Measurements from ENCODE around the gene DPYSL5.

The DPYSL5 gene

DNA sequence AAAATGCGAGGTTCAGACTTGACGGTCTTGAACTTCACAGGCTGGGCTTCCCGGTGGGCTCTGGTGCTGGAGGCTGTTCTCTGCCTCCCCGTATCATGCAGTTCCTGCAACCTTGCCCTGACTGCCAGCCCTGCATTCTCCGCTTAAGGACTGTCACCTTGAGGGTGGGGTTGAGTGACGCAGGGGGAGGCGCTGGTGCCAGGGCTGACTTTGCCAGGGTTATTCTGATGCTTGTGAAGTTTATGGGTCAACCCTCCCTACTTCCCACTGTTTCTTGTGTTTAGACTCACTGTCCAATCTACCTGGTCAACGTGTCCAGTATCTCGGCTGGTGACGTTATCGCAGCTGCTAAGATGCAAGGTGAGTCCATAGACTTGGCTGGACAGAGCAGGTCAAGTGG lies 85.0 kb downstream of the DPYSL5 start:
- TF ChIP-seq POU2F2 (IDR thresholded peaks at IDR 0.05; ENCODE audit: low read depth, low read length) (no peak), SPI1 (IDR thresholded peaks at IDR 0.05; ENCODE audit: low read depth, low read length) (no peak), POLR2AphosphoS5 (IDR thresholded peaks at IDR 0.05; ENCODE audit: low read depth, low read length) (no peak), POLR2A (IDR thresholded peaks at IDR 0.05; ENCODE audit: low read depth, low read length) (no peak), PAX5 (IDR thresholded peaks at IDR 0.05; ENCODE audit: insufficient read depth, low read length, severe bottlenecking) (no peak), TAF1 (IDR thresholded peaks at IDR 0.05; ENCODE audit: low read depth, low read length) (no peak)
- no peak for FAIRE-seq
- DNase-seq (ENCODE audit: insufficient read length, low spot score): no peak

- DNase-seq (ENCODE audit: insufficient read length, low spot score) (no peak), FAIRE-seq (no peak)
- TF ChIP-seq TAF1 (IDR thresholded peaks at IDR 0.05; ENCODE audit: low read depth, low read length) (no peak), POLR2A (IDR thresholded peaks at IDR 0.05; ENCODE audit: low read depth, low read length) (no peak), POLR2AphosphoS5 (IDR thresholded peaks at IDR 0.05; ENCODE audit: low read depth, low read length) (no peak), SPI1 (IDR thresholded peaks at IDR 0.05; ENCODE audit: low read depth, low read length) (no peak), PAX5 (IDR thresholded peaks at IDR 0.05; ENCODE audit: insufficient read depth, low read length, severe bottlenecking) (no peak), POU2F2 (IDR thresholded peaks at IDR 0.05; ENCODE audit: low read depth, low read length) (no peak)
These were observed 85.8 kb downstream of the DPYSL5 start for GRCh38 chr2:26933431-26934334.

DNA sequence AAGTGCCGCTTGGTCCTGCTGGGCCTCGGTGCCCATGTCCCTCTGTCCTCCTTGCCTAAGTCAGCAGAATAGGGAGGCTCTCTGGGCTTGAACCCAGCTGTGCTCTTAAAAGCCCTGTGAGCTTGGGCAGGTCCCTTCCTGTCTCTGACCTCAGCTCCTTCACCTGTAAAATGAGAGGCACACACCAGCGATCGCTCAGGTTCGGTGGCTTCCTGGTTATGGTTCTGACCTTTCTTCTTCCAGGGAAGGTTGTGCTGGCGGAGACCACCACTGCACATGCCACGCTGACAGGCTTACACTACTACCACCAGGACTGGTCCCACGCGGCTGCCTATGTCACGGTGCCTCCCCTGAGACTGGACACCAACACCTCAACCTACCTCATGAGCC lies 86.4 kb downstream of the DPYSL5 start:
- TF ChIP-seq POU2F2 (IDR thresholded peaks at IDR 0.05; ENCODE audit: low read depth, low read length) (no peak), TAF1 (IDR thresholded peaks at IDR 0.05; ENCODE audit: low read depth, low read length) (no peak), PAX5 (IDR thresholded peaks at IDR 0.05; ENCODE audit: insufficient read depth, low read length, severe bottlenecking) (no peak), SPI1 (IDR thresholded peaks at IDR 0.05; ENCODE audit: low read depth, low read length) (no peak), POLR2A (IDR thresholded peaks at IDR 0.05; ENCODE audit: low read depth, low read length) (no peak), POLR2AphosphoS5 (IDR thresholded peaks at IDR 0.05; ENCODE audit: low read depth, low read length) (no peak)
- no peak for DNase-seq (ENCODE audit: insufficient read length, low spot score)
- FAIRE-seq: no peak

DNA sequence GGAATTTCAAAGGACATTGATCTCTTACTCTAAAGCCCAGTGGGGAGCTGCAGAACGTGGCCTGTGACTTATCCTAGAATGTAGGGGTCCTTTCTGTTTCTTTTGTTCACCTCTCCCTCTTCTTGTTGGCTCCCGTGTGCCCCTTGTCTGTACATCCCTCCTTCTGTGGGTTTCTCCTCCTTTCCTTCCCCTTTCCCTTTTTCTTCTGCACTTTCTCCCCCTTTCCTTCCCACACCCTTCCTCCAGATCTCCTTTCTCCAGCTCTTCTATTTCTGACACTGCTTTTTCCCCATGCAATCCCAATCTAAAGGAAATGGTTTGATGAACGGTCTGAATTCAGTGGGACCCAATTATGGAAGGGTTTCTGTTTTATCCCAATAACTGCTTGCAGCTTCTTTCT lies 87.1 kb downstream of the DPYSL5 start:
- no peak for FAIRE-seq
- DNase-seq (ENCODE audit: insufficient read length, low spot score): no peak

DNA sequence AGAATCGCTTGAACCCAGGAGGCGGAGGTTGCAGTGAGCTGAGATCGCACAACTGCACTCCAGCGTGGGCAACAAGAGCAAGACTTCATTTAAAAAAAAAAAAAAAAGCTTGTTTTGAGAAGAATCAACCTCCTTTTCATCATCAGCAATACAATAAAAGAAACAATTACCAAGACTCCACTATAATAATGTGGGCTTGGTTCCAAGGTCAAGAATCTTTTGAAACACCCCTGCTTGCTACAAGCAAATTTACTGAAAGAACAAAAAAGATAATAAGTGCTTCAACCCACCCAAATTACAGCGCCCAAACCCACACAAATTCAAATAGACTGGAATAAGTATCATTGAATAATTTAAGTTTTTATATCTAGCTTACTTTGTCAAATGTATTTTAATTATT lies 88.9 kb downstream of the DPYSL5 start:
- DNase-seq (ENCODE audit: insufficient read length, low spot score) (no peak), FAIRE-seq (no peak)
- TF ChIP-seq PAX5 (IDR thresholded peaks at IDR 0.05; ENCODE audit: insufficient read depth, low read length, severe bottlenecking) (no peak), POLR2A (IDR thresholded peaks at IDR 0.05; ENCODE audit: low read depth, low read length) (no peak), TAF1 (IDR thresholded peaks at IDR 0.05; ENCODE audit: low read depth, low read length) (no peak), SPI1 (IDR thresholded peaks at IDR 0.05; ENCODE audit: low read depth, low read length) (no peak), POLR2AphosphoS5 (IDR thresholded peaks at IDR 0.05; ENCODE audit: low read depth, low read length) (no peak), POU2F2 (IDR thresholded peaks at IDR 0.05; ENCODE audit: low read depth, low read length) (no peak)

More for the DNA sequence above, 87.1 kb downstream of the DPYSL5 start:
- TF ChIP-seq TAF1 (IDR thresholded peaks at IDR 0.05; ENCODE audit: low read depth, low read length): no peak
- no peak for TF ChIP-seq POU2F2 (IDR thresholded peaks at IDR 0.05; ENCODE audit: low read depth, low read length)
- TF ChIP-seq POLR2AphosphoS5 (IDR thresholded peaks at IDR 0.05; ENCODE audit: low read depth, low read length): no peak
- TF ChIP-seq PAX5 (IDR thresholded peaks at IDR 0.05; ENCODE audit: insufficient read depth, low read length, severe bottlenecking): no peak
- TF ChIP-seq SPI1 (IDR thresholded peaks at IDR 0.05; ENCODE audit: low read depth, low read length): no peak
- TF ChIP-seq POLR2A (IDR thresholded peaks at IDR 0.05; ENCODE audit: low read depth, low read length): no peak

DNA sequence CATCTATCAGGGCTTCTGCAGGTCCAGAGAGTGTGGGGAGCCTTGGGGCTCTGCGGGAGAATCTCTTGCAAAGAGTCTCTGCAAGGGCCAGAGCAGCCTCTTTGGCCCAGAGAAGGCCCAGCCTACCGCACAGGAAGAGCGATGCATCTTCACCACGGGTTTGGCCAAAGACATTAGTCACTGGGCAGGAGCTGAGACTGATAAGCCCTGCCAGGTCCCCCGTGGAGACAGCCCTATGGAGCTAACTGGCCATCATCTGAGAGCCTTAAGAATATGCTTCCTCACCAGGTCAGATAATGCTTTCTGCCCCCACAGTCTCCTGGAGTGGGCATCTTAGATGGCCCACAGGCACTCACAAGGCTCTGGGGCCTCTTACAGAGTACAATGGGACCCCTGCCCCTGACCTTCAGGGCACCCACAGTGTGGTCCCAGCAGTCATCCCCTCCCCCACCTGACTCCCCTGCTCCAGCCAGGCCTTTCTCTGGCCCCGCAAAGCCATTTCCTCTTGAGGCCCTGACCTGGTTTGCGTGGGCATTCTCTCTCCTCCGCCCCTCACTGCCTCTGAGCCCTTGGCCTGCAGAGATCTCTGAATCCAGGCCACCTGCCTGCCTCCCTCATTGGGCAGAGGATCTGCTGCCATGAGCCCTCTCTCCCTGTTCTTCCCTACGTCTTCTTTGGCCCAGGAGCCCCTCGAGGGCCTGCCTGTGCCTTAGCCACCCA lies 90.6 kb downstream of the DPYSL5 start:
- DNase-seq (ENCODE audit: insufficient read length, low spot score) (no peak), FAIRE-seq (no peak)
- TF ChIP-seq TAF1 (IDR thresholded peaks at IDR 0.05; ENCODE audit: low read depth, low read length) (no peak), PAX5 (IDR thresholded peaks at IDR 0.05; ENCODE audit: insufficient read depth, low read length, severe bottlenecking) (no peak), POU2F2 (IDR thresholded peaks at IDR 0.05; ENCODE audit: low read depth, low read length) (no peak), POLR2AphosphoS5 (IDR thresholded peaks at IDR 0.05; ENCODE audit: low read depth, low read length) (no peak), POLR2A (IDR thresholded peaks at IDR 0.05; ENCODE audit: low read depth, low read length) (no peak), SPI1 (IDR thresholded peaks at IDR 0.05; ENCODE audit: low read depth, low read length) (no peak)

GRCh38 chr2:26940001-26940400 lies 92.1 kb downstream of the DPYSL5 start:
- no peak for TF ChIP-seq POLR2AphosphoS5 (IDR thresholded peaks at IDR 0.05; ENCODE audit: low read depth, low read length)
- FAIRE-seq (no peak), DNase-seq (ENCODE audit: insufficient read length, low spot score) (no peak)

DNA sequence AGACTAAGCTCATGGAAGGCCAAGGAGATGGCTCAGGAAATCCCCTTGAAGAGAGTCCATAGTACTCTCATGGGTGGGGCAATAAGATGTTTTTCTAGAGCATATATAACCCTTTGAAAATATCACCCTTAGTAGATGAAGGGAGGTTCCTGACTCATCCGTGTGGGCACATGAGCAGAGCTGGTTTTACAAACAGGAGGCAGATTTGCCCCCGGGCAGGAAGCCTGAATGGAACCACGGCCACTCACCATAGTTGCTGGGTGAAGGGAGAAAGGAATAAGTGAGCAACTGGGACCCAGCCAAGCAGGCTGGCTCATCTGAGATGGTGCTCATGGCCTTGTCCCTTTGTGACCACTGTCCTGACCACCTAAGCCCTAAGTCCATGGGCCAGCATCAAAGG lies 93.6 kb downstream of the DPYSL5 start:
- no peak for FAIRE-seq
- DNase-seq (ENCODE audit: insufficient read length, low spot score): no peak
- TF ChIP-seq SPI1 (IDR thresholded peaks at IDR 0.05; ENCODE audit: low read depth, low read length) (no peak), POU2F2 (IDR thresholded peaks at IDR 0.05; ENCODE audit: low read depth, low read length) (no peak), TAF1 (IDR thresholded peaks at IDR 0.05; ENCODE audit: low read depth, low read length) (no peak), POLR2A (IDR thresholded peaks at IDR 0.05; ENCODE audit: low read depth, low read length) (no peak), PAX5 (IDR thresholded peaks at IDR 0.05; ENCODE audit: insufficient read depth, low read length, severe bottlenecking) (no peak)

DNA sequence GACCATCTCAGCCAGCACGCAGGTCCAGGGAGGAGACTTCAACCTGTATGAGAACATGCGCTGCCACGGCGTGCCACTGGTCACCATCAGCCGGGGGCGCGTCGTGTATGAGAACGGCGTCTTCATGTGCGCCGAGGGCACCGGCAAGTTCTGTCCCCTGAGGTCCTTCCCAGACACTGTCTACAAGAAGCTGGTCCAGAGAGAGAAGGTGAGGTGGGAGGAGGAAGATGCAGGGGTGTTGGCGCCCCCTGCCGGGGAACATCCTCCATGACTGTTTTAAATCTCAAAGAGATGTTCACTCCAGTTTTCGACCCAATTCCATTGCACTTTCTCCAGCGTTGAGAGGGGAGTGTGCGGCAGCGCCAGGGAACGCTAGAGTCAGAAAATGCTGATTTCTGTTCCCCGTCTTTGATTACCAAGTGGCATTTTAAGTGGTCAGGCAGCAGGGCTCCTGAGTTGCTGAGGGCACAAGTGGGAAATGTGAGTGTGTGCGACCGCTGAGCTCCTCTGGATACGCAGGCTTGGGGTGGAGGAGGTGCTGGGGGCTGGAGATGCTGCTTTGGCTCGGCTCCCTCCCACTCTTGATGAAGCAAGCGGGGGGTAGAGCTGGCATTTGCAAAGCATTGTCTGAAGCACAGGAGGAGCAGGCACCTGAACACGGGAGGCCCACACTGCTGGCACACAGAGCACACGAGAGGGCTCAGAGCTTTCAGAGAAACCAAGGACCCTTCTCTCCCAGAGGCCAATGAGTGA lies 94.8 kb downstream of the DPYSL5 start:
- TF ChIP-seq TAF1 (IDR thresholded peaks at IDR 0.05; ENCODE audit: low read depth, low read length): no peak
- no peak for TF ChIP-seq POLR2AphosphoS5 (IDR thresholded peaks at IDR 0.05; ENCODE audit: low read depth, low read length)
- no peak for TF ChIP-seq SPI1 (IDR thresholded peaks at IDR 0.05; ENCODE audit: low read depth, low read length)
- no peak for TF ChIP-seq POU2F2 (IDR thresholded peaks at IDR 0.05; ENCODE audit: low read depth, low read length)
- no peak for TF ChIP-seq POLR2A (IDR thresholded peaks at IDR 0.05; ENCODE audit: low read depth, low read length)
- no peak for TF ChIP-seq PAX5 (IDR thresholded peaks at IDR 0.05; ENCODE audit: insufficient read depth, low read length, severe bottlenecking)
- FAIRE-seq (peak; percentile 83), DNase-seq (ENCODE audit: insufficient read length, low spot score) (peak; percentile 74)
